HG03378 (cell line): ENCODE results near the gene TCP11.
"Not testable (repeated sequence)": the region's sequence is repeated elsewhere in the genome, so short reads cannot be mapped to it uniquely, and the experiment has no call there.

ENCODE experiments used
- ATAC-seq: cut with Tn5 transposase; IDR thresholded peaks from one replicate; pipeline ENCODE4 v1.9.1; 2021; ENCODE audit warnings: mild to moderate bottlenecking, moderate library complexity; ENCODE audit not compliant: unreplicated experiment

The TCP11 gene

DNA sequence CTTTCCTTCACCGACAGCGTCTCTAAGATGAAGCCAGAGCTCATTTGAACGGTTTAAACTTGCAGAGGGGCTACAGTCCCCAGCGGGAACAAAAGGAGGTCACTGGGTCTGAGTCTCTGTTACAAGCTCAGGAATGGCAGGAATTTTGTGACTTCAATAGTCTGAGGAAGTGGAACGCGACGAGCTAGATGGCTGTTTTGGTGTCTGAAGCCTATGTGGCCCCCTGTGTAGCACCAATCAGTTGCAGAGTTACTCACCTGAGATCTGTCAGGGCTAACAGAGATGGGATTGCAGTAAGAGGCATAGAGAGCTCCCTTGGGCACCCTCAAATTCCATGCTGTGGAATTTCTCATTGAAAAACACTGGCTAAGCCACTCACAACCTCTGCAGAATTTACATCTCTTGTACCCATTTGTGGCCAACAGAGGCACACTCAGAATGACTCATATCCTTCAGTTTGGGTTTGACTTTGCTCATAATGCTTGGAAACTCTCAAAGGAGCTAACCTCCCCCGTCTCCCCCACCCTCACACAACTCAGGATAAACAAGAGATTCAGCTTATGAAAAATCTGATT is 7.1 kb upstream of the TCP11 start:
- ATAC-seq = no peak

DNA sequence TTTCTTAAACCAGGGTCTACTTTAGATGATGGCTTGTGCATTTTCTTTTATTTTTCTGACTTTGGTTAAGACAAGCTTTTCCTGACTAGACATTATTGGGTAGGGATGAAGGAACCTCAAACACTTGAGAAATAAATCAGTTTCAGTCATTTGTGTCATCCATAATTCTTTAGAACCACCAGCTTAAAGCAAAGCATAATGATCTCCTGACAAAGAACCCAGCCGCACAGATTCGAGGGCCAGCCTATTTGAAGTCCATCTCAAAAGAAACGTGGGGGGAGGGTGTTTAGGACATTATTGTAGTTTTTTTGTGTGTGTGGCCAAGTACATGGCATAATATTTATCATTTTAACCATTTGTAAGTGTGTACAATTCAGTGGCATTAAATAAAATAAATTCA is 6.3 kb upstream of the TCP11 start:
- ATAC-seq = no peak

DNA sequence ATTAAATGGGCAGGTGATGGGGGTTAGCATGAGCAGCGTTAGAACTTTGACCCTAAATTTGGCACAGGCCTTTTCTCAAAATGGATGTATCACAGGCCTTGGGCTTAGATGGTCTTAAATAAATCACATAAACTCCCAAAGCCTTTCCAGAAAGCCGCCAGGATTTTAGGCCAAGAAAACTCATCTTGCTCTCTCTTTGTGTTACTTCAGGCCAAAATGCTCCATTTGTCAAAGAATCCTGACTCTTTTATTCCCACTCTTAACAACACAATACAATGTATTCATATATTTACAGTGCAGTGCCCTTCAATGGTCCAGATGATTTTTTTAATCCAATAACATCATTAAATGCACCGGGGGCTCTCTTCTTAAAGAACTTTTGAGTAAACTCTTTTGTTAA is 5.9 kb upstream of the TCP11 start:
- no peak for ATAC-seq

DNA sequence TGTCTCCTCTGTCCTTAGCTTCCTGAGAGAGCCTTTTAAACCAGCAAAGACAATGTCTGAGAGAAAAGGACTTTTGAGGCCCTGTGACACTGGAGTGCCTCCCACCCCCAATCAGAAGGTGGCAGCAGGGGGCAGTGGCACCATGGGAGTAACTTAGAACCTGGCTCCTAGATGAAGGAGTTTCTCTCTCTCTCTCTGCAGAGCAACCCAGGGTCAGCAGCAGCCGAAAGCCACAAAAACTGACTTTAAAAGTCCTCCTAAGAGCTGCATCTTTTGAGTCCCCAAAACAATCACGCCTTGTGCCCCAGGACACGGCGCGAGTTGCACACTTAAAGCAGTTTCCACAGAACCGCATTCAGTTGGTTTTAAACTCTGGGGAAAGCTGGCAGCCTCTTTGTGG is 5.3 kb upstream of the TCP11 start:
- ATAC-seq = no peak

DNA sequence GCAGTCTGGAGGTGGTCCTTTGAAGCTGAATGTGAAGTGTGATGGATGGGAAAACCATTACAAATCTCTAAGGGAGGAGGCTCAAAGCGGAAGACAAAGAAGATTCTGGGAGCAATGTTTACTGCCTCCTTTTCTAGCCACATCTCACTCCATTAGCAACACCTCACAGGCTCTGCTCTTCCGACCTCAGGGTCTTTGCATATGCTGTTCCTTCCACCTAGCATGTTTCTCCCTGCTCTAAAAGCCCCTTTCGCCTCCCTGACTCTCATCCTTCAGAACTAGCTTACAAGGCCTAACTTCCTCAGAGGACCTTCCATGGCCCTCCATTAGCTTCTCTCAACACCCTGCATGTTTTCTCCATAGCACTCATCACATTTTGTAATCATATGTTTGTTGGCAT is 4.6 kb upstream of the TCP11 start:
- no peak for ATAC-seq

DNA sequence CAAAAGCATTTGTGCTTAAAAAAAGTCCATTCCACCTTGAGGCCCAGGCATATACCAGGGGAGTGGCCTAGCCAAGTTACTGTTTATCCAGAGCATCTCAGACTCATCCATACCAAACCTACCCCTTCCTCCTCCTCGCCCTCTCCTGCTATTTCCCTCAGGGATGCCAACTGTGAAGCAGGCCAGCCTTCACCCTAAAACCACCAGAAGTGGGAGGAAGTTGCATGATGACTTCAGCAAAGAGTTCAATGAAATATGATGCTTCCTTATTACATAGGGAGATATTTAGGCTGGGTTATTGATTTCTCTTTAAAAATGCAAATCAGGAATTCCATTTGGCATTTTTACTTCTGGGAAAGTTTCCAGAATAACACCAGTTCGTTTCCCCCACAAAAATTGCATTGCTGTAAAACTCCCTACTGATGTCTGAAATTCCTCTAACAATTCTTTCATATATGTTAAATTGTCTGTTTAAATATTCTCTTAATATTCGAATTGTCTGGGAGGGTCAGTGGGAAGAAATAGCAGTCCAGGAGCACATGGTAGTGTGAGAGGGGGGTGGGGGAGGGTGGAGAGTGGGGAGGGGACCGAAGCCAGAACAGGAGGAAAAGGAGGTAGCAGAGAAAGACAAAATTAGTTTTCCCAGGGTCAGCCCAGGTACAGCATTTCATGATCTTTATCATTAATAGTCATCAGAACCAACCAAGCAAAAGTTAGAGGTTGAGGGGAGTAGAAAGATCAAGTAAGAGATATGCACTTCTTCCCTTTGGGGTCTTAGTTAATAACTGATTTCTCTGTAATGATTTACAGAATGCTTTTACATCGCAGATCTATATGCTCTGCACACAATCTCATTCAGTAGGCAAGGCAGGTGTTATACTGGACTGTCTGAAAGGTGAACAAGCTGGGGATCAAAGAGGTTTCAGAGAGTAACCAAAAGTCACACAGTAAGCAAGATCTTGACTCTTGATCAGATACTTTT is 1.7 kb upstream of the TCP11 start:
- no peak for ATAC-seq

DNA sequence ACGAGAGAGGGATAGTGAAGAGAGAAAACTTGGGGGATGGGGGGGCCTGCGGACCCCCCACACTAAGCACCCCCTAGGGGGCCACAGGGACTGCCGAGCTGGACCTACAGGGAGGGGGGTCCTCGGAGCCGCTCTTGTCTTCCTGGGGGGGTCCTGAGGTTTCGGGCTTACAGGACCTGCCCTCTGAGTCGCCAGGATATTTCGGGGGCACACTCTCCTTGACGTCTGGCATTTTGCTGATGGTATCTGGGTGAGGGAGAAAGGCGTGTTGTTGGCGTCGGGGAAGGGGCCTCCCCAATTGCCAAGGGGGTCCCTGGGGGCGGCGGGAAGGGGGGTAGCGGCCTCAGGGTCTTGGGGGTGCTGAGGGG is 516 bp downstream of the TCP11 start:
- no peak for ATAC-seq

DNA sequence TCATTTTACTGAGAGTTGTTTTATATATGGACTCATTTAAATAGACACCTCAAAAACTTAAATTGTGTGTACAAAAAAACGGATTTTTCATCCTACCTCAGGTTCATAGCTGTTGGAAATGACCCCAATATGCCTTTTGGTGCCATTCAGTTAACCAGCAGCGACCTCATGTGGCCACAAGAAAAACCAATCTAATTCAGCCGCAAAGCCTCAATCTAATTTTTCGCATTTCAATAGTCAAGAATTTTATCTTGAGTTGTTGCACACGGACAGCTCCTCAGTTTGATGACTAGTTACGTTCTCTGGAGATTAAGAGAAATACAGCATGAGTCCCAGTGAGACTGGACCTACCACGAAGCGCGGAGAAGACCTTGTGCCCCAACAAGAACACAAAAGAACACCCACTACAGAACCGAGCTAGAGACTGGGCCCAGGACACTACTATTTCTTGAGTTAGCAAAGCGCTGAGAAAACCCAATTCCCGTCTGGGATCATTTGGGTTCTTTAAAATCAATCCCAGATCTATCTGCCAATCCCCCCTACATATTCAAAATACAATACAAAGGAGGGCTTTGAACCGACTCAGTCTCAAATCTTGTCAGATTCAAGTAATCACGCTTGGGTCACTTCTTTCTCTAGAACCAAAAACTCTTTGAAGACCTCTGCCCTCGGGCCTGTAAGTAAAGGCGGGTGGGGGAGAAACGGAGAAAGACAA is 1.1 kb downstream of the TCP11 start:
- no peak for ATAC-seq

DNA sequence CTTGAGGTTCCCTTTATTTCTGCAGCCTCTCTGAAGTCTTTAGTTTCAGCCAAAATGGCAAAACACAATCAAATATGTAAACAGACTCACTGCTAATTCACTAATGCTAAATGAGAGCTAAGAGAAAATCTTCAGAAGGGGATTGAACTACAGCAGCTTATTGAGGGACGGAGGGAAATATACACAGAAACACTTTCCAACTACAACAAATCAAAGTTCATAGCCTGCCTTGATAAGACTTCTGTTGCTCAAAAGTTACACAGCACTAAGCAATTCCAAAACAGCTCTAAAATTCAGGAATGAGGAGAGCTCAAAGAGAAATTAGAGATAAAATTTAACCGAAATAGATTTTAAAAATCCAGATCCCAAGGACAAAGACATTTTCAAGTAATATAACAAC is 1.7 kb downstream of the TCP11 start:
- no peak for ATAC-seq

DNA sequence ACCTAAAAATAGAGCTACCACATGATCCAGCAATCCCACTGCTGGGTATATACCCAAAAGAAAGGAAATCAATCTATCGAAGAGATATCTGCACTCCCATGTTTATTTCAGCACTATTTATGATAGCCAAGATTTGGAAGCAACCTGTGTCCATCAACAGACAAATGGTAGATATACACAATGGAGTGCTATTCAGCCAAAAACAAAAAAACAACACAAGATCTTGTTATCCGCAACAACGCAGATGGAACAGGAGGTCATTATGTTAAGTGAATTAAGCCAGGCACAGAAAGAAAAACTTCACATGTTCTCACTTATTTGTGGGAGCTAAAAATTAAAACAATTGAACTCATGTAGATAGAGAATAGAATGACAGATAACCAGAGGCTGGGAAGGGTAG is 2.9 kb downstream of the TCP11 start:
- not testable (repeated sequence) for ATAC-seq

DNA sequence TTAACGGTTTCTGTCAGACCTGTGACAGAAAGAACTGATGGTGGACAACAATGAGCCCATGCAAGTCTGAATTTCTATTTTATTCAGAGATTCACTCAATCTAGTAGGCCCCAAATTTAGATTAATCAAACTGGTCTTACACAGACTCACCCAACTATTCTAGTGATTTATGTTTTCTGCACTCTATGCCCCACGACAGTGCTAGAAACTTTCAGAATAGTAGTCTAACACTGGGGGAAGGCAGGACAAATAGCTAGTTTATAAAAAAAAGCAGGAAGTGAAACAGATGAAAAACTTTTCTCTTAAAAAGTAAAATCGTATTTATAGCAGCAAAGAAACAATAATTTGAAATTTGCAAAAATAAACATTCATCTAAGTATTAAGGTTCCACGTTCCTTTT is 5.0 kb downstream of the TCP11 start:
- ATAC-seq = no peak

DNA sequence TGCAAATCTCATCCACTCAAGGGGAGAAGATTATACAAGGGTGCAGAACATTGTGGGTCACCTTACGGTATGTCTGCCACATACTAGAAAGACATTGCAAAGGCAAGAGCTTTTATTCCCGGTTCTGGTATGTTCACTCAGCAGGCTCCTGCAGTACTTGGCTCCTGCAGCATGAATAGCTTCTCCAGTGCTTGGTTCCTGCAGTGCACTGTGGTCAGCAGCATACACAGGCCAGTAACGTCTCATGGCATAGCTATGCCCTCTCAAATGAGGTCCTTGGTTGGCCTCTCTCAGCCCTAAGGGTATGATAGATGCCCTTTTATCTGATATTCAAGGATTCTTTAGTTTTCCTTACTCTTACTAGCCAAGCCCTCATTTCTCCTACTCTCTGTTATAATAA is 12.6 kb downstream of the TCP11 start:
- no peak for ATAC-seq

DNA sequence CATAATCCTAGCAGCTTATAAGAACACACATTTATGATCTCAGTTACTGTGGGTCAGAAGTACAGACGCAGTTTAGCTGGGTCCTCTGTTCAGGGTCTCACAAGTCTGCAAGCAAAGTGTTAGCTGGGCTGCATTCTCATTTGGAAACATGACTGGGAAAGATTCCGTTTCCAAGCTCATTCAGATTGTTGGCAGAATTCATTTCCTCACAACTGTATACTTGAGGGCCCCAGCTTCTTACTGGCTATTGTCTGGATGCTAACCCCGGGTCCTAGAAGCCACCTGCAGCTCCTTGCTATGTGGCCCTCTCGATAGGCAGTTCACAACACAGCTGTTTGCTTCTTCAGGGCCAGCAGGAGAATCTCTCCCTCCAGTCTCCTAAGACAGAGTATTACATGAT is 13.1 kb downstream of the TCP11 start:
- ATAC-seq = no peak

DNA sequence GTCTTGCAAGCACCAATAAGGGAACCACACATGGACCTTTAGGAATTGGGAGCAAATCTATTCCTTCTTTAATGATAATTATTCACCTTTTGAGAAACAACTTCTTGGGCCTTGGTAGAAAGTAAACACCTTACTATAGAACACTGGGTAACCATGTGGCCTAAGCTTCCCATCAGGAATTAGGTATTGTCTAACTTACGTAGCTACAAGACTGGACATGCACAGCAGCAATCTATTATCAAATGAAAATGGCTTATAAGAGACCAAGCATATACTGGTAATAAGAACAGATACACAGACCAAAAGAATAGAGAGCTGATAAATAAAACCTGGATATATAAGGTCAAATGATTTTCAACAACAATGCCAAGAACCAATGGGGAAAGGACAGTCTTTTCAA is 16.8 kb downstream of the TCP11 start:
- no peak for ATAC-seq

DNA sequence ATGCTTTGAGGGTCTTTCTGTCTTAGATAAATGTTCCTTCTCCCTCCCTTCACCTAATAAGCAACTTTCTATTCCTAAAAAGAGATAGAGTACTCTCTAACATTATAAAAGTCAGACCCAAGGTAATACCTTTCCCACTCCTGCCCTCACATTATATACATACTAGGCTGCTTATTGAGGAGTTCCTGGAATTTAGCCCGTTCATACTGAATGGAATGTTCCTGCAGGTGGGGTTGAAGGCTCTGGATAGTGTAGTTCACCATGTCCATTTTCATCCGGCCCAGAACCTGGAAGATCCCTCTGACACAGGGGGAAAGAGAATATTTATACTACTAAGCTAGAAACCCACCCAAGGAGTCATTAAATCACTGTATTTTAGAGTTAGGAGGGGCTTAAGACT is 20.4 kb downstream of the TCP11 start:
- ATAC-seq = no peak

DNA sequence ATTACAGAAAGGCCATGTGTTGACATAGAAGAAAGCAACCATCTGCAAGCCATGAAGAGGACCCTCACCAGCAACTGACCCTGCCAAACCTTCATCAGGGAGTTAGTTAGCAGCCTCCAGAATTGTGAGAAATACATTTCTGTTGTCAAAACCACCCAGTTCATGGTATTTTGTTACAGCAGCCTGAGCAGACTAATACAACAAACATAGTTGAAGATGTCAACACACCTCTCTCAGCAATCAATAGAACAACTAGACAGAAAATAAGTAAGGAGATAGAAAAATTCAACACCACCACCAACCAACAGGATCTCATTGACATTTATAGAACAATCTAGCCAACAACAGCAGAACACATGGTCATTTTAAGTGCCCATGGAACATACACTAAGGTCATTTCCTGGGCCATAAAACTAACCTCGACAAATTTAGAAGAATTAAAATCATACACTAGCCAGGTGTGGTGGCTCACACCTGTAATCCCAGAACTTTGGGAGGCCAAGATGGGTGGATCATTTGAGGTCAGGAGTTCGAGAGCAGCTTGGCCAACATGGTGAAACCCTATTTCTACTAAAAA is 32.7 kb downstream of the TCP11 start:
- no peak for ATAC-seq

DNA sequence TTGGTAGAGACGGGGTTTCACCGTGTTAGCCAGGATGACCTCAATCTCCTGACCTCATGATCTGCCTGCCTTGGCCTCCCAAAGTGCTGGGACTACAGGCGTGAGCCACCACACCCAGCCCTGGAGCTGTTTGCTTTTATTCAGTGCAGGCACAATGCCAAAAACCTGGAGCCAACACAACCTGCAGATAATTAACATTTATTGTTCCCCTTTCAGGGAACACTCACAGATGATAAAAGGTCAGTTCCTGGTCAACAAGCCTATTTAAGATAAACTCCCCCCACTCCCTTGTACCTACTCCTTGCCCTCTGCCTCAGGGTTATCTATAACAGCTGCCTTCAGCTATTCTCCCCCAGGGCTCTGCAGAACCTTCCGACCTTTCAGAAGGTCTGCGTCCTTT is 33.4 kb downstream of the TCP11 start:
- ATAC-seq = not testable (repeated sequence)

DNA sequence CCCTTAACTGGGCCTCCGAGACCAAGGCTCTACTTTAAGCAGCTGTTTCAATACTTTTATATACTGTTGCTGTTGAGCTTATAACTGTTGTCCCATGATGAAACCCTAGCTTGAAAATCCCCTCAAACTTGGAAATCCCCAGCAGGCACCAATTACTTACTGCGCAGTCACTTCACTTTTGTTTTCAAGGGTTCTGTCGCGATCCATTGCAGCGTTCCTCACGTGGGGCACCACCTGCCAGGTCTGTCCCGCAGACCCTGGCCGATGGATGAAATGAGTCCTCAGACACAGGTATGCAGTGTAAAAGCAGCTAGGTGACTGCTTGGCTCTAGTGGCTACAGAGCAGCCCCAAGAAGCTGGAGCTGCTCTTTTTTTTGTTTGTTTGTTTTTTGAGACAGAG is 33.9 kb downstream of the TCP11 start:
- ATAC-seq = not testable (repeated sequence)

DNA sequence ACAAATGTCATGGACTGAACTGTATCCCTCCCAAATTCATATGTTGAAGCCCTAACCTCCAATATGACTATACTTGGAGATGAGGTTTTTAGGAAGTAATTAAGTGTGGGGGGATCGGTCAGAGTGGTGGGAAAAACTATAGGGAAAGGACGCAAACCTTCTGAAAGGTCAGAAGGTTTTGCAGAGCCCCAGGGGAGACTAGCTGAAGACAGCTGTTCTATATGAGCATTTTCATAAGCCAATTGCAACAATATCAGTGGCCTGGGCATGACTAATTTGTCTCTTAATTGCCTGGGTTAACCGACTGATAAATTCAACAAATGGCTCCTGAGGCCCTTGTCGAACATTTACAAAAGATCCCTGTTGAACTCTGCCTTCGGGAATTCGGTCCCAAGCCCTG is 35.1 kb downstream of the TCP11 start:
- not testable (repeated sequence) for ATAC-seq

DNA sequence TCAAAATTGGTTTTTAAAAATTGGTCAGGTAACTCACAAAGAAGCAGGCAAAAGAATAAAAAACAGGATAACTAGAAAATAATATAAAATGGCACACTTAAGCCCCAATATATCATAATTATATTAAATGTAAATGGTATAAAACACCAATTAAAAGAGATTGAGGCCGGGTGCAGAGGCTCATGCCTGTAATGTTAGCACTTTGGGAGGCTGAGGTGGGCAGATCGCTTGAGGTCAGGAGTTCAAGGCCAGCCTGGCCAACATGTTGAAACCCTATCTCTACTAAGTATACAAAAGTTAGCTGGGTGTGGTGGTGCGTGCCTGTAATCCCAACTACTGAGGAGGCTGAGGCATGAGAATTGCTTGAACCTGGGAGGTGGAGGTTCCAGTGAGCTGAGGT is 36.1 kb downstream of the TCP11 start:
- ATAC-seq = no peak

DNA sequence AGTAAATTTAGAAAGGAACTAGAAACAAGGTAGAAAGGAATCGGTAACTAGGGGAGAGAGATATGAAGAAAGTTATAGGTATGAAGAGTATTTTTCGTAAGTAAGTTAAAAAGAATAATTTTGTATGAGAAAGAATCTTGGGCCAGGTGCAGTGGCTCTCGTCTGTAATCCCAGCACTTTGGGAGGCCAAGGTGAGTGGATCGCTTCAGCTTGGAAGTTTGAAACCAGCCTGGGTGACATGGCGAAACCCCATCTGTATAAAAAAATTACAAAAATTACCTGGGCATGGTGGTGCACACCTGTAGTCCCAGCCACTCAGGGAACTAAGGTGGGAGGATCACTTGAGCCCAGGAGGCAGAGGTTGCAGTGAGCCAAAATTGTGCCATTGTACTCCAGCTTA is 42.0 kb downstream of the TCP11 start:
- no peak for ATAC-seq
